ENCODE measurements around the gene TRIM7.
"Not testable (repeated sequence)": the region's sequence is repeated elsewhere in the genome, so short reads cannot be mapped to it uniquely, and the experiment has no call there.

The TRIM7 gene

DNA sequence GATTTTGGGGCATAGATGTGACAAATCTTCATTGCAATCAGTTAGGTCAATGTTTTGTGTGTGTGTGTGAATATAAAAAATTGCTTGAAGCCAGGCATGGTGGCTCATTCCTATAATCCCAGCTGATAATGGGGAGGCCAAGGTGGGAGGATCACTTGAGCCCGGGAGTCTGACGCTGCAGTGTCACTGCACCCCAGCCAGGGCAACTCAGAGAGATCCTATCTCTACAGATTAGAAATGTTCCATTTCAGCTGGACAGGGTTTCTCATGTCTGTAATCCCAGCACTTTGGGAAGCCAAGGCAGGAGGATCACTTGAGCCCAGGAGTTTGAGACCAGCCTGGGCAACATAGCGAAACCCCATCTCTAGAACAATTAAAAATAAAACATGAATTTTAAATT is 46.1 kb downstream of the TRIM7 start:
- TF ChIP-seq CTCF (IDR thresholded peaks at IDR 0.05) (no peak), ZFX (IDR thresholded peaks at IDR 0.05; ENCODE audit: borderline replicate concordance) (no peak)
- H3K27ac ChIP-seq, result no peak overlapping the region; the same call in 1 of the 2 replicates

DNA sequence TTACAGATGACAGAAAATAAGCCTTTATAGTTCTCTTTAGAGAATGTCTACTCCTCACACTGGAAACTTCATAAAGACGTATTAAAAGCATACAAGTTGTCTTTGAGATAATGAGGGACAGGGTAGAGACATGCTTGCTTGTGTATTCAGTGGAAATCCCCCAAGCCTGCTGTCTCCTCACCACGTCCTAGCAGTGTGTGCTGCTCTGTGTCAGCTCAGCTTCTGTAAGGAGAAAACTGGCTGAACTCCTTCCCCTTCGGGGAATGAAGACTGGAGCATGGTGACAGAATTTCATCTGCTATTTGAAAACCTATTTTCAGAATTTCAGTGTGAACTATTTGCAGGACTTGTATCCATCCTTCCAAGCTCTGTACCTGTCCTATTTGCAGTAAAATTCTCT is 48.2 kb downstream of the TRIM7 start:
- TF ChIP-seq CTCF (IDR thresholded peaks at IDR 0.05) (no peak), ZFX (IDR thresholded peaks at IDR 0.05; ENCODE audit: borderline replicate concordance) (no peak)
- no peak overlapping the region for H3K27ac ChIP-seq

- TF ChIP-seq CTCF (IDR thresholded peaks at IDR 0.05), result no peak
- no peak for TF ChIP-seq ZFX (IDR thresholded peaks at IDR 0.05; ENCODE audit: borderline replicate concordance)
- H3K27ac ChIP-seq, result no peak overlapping the region
Observed at GRCh38 chr5:181153814-181154213, 51.2 kb downstream of the TRIM7 start.

- H3K27ac ChIP-seq, result no peak overlapping the region
- TF ChIP-seq ZFX (IDR thresholded peaks at IDR 0.05; ENCODE audit: borderline replicate concordance), result no peak
- TF ChIP-seq CTCF (IDR thresholded peaks at IDR 0.05), result no peak
Observed at GRCh38 chr5:181152406-181152805, 52.6 kb downstream of the TRIM7 start.

DNA sequence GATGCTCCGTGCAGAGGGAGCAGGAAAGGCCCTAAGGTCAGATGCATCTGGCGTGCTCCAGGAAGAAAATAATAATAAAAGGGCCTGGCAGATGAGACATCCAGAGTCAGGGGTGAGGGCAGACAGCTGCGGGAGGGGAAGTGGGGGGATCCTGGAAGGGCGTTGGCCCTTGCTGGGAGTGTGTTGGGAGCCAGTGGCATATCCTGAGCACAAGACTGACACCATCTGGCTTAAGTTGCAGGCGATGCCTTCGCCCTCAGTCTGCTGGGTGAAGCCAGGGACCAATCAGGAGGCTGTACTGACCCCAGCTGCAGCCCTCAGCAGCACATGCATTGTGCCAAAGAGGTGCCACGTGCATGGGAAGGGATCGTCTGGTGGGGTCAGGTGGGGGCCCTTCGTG is 53.9 kb downstream of the TRIM7 start:
- no peak overlapping the region for H3K27ac ChIP-seq
- TF ChIP-seq CTCF (IDR thresholded peaks at IDR 0.05) (no peak), ZFX (IDR thresholded peaks at IDR 0.05; ENCODE audit: borderline replicate concordance) (no peak)

GRCh38 chr5:181149806-181150733 is 54.9 kb downstream of the TRIM7 start:
- H3K27ac ChIP-seq, result no peak overlapping the region
- TF ChIP-seq CTCF (IDR thresholded peaks at IDR 0.05), result no peak
- no peak for TF ChIP-seq ZFX (IDR thresholded peaks at IDR 0.05; ENCODE audit: borderline replicate concordance)

DNA sequence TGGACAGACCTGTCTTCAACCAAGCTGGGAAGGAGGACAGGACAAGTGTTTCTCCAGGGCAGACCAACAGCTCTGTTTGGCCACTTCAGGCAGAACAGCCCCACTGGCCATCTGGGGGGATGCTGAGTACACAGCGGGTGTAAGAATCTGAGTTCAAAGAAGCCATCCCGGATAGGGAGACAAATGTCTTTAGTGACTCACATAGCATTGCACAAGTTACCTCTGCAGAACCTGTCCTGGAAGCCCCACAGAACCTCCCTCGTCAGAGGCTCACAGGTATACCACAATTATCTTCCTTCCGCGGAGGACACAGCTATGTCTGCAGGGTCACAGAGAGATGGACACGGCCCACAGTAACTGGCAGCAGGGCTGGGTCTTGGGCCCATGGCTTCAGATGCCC is 55.6 kb downstream of the TRIM7 start:
- TF ChIP-seq ZFX (IDR thresholded peaks at IDR 0.05; ENCODE audit: borderline replicate concordance) (no peak), CTCF (IDR thresholded peaks at IDR 0.05) (no peak)
- H3K27ac ChIP-seq, result no peak overlapping the region

DNA sequence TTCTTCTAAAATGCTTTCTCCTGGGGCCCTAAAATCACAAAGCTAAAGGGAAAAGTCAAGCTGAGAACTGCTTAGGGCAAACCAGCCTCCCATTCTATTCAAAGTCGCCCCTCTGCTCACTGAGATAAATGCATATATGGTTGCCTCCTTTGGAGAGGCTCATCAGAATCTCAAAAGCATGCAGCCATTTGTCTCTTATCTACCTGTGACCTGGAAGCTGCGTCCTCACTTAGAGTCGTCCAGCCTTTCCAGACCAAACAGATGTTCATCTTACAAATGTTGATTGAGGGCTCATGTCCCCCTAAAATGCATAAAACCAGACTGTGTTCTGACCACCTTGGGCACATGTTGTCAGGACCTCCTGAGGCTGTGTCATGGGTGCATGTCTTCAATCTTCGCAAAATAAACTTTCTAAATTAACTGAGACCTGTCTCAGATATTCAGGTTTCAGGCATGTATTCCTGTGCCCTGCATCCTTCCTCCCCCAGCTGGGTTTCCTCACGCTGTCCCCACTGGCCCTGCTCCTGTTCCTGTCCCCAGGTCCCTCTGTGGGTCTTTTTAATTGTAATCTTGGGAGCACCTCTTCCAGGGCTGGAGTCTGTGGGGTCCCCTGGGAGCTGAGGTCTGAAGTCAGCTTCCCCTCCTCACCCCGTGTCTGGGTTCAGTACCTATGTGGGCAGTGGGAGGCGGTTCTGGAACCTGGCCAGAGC is 57.9 kb downstream of the TRIM7 start, which contains the start of gene OR2V2:
OR2V2 (plus strand) TSS at position 660 of the 710 bp plus-strand sequence. CDS start 7,357 bp downstream, outside the sequence.
- H3K27ac ChIP-seq, result not testable (repeated sequence)
